SKM-1 treated with dmso at 0.1 percent for 144 hours (cell line): ENCODE results near the gene PTCH1.

Experiments used
- DNase-seq: peaks from one replicate; lab custom pipeline; 2025; ENCODE audit not compliant: unreplicated experiment; lab: John Stamatoyannopoulos, UW

Gene PTCH1

DNA sequence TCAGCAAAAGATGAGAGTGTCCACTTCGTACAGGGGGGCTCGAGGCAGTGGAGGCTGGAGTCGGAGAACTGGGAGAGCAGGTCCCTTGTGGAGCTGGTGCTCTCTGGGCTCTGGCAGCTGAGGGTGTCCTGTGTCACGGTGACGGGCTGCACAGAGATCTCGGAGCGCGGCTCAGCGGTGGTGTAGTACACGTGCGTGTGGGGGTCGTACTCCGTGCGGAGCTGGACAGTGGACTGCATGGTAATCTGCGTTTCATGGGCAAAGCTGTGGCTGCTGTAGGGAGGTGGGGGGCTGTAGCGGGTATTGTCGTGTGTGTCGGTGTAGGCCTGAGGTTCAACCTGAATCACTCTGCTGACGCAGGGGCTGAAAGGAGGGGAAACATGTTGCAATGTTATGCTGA is 48.0 kb downstream of the PTCH1 start:
- DNase-seq: no peak

DNA sequence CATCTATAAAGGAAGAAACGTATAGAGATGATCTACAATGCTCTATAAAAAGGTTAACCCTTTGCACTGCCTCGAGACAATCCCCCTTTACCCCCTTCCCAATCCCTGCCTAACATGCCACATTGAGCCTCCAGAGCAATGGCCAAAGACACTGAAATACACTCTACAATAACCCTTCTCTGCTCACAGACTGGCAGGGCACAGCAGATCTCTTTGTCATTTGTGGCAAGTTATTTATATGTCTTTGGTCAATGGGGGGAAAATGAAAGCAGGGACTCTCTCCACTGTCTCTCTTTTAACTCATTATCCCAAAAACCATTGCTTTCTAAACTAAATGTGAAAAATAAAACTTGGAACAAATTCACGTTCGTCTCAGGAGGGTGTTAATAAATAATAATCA is 51.7 kb downstream of the PTCH1 start:
- DNase-seq: no peak

DNA sequence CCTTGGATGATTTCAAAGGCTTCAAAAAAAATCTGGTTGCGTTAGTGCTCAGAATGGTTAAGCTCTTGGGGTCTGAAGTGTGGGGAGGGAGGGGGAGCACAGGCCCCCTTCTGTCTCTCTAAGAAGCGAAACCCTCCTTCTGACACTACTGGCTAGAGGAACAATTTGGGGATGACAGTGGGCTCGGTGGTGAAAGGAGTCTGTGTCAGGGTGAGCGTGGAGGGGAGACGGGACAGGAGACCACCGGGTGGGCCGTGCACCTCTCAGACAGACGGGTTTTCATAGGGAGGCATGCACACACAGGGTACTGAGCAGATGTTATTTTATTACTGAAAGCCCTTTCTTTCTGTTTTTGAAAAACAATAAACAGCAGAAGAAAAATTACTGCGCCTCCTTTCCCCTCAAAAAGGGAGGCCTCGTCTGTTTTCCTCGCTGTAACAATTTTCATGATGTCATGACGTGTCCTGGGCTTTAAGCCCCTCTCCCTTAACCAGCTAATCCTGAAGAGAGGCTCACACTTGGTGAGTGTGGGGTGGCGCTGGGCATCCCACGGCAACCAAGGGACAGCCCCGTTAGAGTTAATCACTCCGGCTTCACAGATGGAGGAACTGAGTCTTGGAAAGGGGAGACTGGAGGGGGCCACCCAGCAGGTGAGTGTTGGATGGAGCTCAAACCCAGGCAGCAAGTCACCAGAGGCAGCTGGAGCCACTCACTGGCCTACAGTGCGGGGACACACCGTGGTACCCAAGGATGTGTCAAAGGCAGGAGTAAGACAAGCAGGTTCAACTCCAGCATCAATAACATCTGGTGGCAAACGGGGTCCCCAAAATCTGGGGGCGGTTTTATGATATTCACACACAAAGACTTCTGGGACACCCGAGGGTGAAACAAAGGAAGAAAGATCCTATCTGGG is 53.4 kb downstream of the PTCH1 start:
- DNase-seq: no peak

DNA sequence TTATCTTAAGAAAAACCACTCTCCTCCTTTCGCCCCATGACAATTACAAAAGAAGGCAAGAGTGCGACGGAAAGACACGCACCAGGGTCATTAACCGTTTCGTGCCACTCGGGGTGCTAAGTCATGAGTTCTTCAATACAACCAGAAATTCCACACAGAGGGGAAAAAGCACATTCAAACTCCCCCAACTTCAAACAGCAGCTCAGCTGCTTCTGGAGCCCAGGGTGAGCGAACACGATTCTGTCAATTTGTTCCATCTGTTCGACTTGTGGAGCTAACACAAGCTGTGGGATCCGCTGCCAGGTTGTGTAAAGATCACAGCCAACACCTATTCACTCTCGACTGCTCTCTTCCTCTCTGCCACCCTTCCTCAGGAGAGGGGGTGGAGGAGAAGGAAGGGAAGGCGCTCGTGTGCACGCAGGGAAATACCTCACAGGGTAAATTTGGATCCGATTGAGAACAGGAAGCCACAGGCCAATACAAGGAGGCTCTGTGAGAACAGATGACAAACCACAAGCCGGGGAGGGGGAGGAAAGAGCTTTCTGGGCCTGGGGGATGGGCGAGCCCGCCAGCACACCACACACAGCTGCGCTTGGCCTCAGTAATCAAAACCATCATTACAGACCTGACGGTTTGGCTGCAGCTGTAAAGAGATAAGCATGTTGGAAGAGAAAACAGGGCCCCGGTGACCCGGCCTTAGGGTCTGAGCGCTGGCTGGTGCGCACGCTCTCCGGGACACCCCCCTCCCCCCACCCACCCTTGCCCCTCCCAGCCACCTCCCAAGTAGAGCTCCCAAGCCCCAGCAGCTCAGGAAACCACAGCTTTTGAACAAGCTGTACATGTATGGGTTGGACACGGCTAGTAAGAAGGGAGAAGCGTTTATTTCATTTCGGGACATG is 54.3 kb downstream of the PTCH1 start:
- DNase-seq: peak; percentile 64

DNA sequence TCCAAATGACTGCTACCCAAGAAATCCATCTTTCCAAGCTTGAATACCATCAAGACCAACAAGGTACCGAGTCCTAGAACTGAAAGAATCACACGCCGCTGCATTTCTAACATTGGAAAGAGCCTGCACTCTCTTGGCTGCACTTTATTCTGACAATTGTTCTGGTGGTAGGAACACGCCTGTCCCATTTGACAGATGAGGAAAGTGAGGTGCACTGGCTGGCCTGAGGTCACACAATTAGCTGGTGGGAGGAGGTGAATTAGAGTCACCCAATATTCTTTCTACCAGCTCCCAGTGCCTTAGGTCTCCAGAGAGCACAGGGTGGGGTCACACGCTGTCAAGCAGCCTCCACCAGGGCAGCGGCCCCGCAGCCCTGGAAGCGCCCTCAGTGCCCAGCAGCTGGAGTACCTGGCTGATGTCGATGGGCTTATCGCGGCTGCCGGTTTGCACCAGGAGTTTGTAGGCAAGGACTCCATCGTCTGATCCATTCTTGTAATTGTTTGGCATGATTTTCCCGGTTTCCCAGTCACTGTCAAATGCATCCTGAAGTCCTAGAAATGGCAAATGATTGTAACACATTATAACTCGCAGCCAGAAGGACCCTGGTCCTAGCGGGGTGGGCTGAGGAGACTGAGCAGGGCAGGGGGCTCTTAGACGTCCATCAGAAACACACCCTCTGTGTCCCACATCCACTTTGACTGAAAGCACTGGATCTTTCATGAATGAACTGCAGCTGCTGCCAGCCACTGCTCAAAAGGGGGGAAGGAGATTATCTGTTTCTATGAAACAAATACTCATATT is 55.1 kb downstream of the PTCH1 start:
- no peak for DNase-seq

DNA sequence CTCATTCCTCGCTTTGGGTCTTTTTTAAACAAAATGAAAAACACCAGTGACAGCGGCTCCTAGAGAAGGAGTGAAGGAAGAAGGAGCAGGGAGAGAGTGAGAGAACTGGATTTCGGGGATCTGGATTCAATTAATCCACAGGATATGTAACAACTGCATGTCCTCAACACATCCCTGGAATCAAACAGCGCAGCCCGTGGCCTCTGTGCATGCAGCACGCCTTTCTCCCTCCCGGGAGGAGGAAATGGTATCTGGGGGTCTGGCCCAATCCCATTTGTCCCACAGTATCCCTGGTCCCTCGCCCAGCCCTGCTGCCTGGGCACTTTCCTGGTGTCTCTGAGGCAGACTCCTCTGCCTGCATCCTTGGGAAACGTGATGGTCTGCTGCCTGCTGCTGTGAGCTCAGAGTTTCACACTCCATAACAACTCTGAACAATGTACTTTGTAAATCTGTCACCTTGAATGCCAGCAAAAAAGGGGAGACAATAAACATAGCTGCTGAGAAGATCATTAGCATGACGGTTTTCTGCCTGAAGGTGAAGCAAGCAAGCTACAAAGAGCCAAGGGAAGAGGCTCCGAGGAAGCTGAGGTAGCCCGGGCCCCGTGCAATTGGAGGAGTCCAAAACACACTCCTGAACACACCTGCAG is 56.1 kb downstream of the PTCH1 start:
- no peak for DNase-seq

DNA sequence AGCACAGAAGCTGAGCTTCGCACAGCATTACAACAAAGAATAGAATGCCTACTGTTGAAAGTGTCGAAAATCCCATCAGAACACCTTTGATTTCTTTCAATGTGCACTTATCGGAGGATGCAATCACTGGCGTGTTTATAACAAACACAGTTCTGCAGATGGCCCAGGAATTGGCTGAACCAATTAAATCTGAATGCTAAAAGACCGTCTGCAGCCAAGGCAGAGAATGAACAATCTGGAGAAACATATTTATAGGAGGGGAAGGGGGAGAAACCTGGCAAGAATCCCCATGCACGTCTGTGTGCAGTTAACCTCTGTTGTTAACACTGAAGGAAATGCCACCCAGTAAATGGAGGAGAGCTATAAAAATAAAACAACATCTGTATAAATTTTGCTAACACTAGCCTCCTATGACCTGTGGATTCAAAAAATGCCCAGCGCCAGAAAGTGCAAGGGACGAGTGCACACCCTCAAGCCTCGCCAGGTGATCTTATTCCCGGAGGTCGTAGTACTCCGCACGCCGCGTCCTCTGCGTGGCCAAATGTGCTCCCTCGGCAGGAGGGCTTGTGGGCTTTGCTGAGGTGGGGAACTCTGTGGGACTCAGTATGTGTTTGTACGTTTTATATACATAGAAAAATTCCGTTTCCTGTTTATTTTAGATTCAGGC is 56.8 kb downstream of the PTCH1 start:
- DNase-seq: no peak

DNA sequence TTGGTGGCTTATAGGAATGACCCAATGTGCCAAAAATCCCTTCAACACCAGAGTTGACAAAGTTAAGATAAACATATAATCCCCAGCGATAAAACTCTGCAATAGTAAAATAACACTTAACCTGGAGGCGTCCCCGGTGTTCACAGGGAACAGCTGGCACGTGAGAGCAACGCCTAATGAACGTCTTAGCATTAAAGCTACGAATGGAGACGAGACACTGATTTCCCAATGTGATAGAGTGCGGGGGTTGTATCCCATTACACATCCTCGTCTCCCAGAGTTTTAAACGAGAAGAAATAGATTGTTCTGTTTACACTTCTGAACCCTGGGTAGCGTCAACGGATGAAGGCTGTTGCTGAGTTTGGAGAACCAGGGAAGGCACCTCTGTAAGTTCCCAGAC is 57.6 kb downstream of the PTCH1 start:
- DNase-seq: no peak

DNA sequence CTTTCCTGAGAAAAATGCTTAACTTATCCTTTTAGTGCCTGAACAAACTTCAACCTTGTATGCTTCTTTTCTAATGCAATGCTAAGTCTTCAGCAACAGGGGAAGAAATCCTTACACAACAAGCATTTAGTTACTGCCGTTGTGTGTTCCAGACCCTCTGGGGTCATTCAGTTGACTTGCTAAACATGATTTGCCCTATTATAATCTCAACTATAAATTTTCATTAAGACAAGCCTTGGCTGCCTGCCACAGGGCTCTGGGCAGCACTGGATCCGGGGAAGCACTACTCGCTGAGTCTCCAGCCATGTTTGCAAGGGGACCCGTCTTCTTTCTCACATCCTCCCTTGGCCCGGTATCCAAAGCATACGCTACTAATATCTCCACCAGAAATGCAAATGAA is 58.1 kb downstream of the PTCH1 start:
- DNase-seq: no peak

DNA sequence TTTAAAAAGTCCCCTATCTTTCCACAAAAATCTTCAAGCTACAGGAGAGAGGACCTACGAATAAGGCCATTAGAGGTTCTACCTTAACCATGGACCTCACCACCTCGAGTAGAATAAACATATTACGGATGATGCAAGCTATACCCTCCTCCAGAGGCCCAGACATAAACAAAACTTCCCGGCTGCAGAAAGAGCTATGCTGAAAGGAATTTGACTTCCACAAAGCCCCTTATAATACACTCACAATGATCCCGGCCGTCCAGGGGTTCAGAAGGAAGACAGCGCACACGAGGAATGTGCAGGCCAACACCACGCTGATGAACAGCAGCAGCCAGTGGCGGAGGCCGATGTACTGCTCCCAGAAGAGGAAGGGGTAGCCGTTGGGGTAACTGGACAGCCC is 59.0 kb downstream of the PTCH1 start:
- no peak for DNase-seq

DNA sequence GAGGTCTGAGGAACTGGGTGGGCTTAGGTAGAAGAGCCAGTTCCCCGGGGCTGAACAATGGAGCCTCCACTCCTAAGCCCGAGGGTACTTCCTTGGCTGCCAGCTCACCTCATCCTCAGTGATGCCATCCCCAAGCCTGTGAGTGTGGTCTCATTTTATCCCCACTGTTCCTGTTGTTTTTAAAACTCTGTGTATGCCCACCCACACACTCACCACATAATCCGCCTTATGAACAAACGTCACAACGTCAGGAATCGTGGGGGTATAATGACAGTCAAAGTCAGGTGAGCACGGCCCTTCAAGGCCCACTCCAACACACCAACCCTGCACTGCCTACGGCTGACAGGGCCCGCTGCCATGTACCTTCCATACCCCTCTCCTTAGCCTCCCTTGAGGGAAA is 61.1 kb downstream of the PTCH1 start:
- DNase-seq: no peak

DNA sequence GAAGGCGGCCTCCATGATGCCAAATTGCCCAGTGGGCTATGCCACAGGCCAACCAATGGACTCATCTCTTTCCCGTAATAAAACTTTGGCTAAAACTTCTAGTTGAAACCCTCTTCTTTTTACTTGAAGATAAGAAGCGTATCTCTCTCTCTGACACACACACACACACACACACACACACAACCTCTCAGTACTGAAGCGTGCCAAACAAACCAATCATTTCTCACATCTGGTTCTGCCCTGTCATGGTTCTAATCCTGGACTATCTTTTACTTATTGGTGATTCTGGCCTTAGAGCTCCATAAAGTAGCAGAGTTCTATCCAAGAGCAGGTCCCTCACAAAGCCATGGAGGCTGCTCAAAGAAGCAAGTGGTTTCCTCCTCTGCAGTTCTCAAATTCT is 64.6 kb downstream of the PTCH1 start:
- no peak for DNase-seq

DNA sequence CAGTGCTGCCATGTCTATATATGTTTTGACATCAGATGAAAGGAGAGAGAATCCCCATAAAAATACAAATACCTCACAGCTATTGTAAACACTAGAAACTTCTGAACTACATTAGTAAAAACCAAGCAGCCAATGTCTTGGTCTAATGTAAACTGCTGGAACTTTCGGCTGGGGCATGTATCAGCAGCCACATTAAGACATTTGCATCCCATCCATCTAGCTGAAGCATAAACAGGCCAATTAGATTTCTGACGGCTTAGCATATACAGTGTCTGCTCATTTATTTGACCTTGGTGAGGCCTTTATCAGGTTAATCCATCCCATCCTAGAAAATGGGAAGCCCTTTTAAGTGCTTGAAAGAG is 65.7 kb downstream of the PTCH1 start:
- DNase-seq: no peak

DNA sequence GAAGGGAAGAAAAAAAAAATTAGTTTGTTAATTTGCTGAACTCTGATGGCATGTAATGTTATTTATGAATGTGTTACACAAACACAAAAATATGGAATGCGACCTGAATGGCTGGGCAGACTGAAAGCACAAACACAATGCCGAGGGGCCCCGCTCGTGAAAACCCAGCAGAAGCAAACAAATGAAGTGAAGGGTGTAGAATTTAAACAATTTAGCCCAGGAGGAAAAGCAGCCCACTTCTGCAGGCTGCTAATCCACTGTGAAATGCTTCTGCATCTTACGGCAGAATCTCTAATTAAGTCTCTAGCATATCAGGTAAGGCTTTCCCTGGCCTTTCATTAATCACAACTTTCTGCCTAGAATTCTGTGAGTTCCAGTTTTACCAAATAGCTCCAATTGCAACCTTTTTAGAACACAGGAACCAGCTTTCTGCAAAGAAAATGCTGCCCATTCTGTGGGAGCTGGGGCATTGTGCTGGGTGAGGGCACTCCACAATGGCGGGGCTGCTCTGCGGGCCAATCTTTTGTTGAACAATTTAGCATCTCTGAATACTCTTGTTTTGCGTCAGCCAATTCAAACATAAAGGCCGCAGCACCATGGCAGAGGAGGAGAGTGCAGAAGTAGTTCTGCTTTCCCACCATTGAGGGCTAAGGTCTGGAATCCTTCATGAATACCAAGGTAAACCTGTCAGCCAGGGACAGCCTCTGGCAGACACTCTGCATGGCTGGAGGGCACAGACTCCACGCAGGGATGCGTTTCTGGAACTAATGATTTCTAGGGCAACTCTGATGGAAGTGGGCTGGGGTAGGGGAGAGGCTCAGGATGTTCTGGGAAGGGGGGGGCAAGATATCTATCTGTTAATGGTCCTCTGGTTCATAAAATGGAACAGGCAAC is 66.4 kb downstream of the PTCH1 start:
- DNase-seq: no peak

DNA sequence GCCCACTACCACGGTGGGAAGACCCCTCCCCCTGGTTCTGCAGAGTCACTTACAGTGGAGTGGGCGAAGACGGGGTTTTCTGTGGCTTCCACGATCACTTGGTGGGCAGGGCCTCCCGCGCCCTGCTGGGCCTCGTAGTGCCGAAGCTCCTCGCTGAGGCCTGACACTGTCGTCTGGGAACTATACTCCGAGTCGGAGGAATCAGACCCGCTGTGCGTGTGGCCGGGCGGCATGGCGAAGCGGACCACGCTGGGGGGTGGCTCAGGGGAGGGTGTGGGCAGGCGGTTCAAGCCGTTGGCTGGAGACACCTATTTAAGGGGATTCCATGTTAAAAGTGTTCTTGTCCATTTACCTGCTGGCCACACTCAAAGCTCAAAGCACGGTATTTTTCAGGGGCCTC is 67.8 kb downstream of the PTCH1 start:
- DNase-seq: no peak

DNA sequence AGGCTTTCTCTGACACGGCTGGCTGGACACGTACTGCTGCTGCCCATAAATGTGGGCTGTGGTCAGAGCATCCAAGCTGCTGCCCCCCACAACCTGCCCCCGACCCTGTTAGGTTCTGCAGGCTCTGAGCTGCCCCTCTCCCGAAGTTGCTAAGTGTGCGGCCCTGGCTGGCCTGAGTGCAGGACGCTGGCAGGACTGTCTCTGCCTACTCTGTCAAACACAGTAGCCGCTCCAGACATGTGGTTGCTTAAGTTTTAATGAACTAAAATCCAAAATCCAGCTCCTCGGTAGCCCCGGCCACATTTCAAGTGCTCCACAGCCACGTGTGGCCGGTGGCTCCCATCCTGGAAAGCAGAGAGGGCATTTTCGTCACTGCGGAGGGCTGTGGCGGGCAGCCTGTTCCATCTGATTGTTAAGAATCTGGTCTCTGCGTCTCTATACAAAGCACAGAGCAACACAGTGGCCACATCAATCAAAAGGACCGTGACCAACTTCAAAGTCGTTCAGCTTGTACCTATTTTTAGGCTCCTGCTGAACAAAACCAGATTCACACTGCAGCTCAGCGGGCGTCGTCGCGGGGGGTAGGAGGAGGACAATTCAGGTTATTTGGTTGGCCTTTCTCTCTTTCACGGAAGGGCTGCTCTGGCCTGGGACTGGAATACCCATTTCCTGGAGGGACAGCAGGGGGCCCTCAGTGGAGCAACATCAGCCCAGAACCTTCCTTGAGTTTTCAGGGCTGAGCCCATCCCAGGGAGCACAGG is 68.9 kb downstream of the PTCH1 start:
- no peak for DNase-seq

DNA sequence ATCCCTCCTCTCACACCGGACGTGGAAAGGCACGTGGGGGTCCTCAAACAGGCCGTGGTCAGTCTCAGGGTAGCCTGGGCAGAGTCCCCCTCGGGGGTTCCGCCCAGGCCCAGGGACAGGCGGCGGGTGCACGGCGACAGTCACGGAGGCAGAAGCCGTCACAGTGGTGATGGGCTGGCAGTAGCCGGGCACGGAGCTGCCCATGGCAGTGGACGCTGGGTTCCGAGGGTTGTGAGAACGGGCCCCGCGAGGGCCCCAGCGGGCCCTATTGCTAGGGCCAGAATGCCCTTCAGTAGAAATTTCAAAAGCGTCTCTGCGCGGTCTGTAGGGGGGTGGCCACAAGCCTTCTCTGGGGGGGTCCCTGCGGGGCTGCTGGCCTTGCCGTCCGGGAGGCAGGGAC is 69.8 kb downstream of the PTCH1 start:
- no peak for DNase-seq

DNA sequence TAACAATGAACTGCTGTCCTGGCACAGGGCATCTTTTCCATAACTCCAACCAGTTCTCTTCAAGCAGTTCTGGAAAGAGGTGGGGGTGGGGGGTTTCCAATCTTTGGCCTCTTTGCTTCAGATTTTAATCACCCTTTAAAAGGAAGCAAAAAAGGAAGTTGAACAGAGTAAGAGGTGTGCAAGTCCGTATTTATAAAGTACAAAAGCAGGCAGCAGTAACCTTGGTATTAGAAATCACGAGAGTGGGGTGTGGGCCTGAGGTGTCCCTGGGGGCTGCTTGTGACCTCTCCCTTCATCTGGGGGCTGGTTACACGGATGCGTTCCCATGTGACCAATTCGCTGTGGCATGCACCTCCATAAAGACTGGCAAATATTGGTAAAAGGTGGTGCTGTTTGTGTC is 70.5 kb downstream of the PTCH1 start:
- no peak for DNase-seq

DNA sequence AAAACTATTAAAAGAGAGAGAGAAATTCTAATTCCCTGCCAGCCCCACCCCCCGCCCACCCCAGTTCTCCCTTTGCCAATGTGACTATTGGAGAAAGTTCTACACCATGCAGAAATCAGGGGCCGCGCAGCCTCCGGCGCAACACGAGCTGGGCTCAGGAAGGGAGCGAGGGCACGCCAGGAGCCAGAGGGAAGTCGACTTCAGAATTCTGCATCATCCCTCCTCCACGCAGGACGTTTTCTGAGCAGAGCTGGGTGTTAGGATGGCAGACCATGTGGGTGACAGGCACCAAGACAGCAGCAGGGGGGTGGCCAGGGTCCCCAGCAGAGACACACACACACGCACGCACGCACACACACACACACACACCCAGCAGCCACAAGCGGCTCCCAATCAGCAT is 72.6 kb downstream of the PTCH1 start:
- DNase-seq: no peak
